NCI-H2081 treated with DMSO at 0.1 percent for 48 hours (cell line): ENCODE measurements around the gene GNAQ.

Experiments used
- DNase-seq: peaks from one replicate; lab custom pipeline; 2025; lab: John Stamatoyannopoulos, UW

GNAQ gene

GRCh38 chr9:77969083-77969482 lies 62.5 kb downstream of the GNAQ start:
- DNase-seq: no peak

- DNase-seq: no peak
These were observed 63.1 kb downstream of the GNAQ start for GRCh38 chr9:77968506-77968905.

GRCh38 chr9:77966718-77967117 lies 64.9 kb downstream of the GNAQ start:
- DNase-seq: no peak

GRCh38 chr9:77965445-77966123 lies 66.0 kb downstream of the GNAQ start:
- DNase-seq: no peak

GRCh38 chr9:77964258-77964657 lies 67.4 kb downstream of the GNAQ start:
- DNase-seq: no peak

GRCh38 chr9:77961541-77961940 lies 70.1 kb downstream of the GNAQ start:
- DNase-seq: no peak

- DNase-seq: no peak
These were observed 71.1 kb downstream of the GNAQ start for GRCh38 chr9:77960356-77961153.

GRCh38 chr9:77959803-77960202 lies 71.8 kb downstream of the GNAQ start:
- no peak for DNase-seq

- DNase-seq: no peak
These were observed 74.0 kb downstream of the GNAQ start for GRCh38 chr9:77957652-77958051.

GRCh38 chr9:77956555-77956954 lies 75.1 kb downstream of the GNAQ start:
- no peak for DNase-seq

GRCh38 chr9:77954666-77955015 lies 77.0 kb downstream of the GNAQ start:
- DNase-seq: no peak

GRCh38 chr9:77954013-77954665 lies 77.5 kb downstream of the GNAQ start:
- DNase-seq: no peak

GRCh38 chr9:77953590-77953989 lies 78.0 kb downstream of the GNAQ start:
- DNase-seq: no peak

GRCh38 chr9:77952635-77953328 lies 78.8 kb downstream of the GNAQ start:
- no peak for DNase-seq

- DNase-seq: no peak
These were observed 80.2 kb downstream of the GNAQ start for GRCh38 chr9:77951369-77951768.

- DNase-seq: no peak
These were observed 81.7 kb downstream of the GNAQ start for GRCh38 chr9:77949751-77950436.

- DNase-seq: no peak
These were observed 84.0 kb downstream of the GNAQ start for GRCh38 chr9:77947651-77948050.

GRCh38 chr9:77946969-77947620 lies 84.5 kb downstream of the GNAQ start:
- DNase-seq: no peak

- DNase-seq: no peak
These were observed 85.3 kb downstream of the GNAQ start for GRCh38 chr9:77946296-77946695.

GRCh38 chr9:77945798-77946197 lies 85.8 kb downstream of the GNAQ start:
- DNase-seq: no peak

GRCh38 chr9:77944556-77945243 lies 86.9 kb downstream of the GNAQ start:
- no peak for DNase-seq
